Stimulated activated CD4-positive, alpha-beta T cell treated with anti-CD3 and anti-CD28 coated beads, Interleukin-4, amount 100 ng/mL, for 4 hours (primary cell): ENCODE measurements around the gene SERPING1.

Source experiments
- DNase-seq, 2 experiments: peaks; one replicate each; pipeline ENCODE4 v3.0.0-alpha.2; 2020

The SERPING1 gene

GRCh38 chr11:57597916-57598830, 688 bp downstream of the SERPING1 start:
- DNase-seq, result peak in 1 of 2 experiments; percentile 1

GRCh38 chr11:57598831-57599155, 1.3 kb downstream of the SERPING1 start:
- DNase-seq, result no peak

DNA sequence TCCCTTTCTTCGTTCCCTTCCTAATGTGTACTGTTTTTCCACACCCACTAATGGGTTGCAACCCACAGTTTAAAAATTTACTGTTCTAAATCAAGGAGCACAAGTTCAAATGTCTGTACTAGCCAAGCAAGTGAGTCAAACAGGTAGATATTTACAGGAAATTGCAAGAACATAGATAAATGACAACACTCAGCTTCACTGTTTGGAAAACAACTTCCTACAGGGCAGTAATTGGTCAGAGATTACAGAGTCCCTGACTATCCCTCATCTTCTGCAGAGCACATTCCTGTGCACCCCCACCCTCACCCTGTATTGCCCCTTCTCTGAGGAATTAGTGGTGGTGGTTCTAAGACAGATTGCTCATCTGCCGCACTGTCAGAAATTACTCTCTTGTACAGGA, 1.9 kb downstream of the SERPING1 start:
- DNase-seq, result no peak

DNA sequence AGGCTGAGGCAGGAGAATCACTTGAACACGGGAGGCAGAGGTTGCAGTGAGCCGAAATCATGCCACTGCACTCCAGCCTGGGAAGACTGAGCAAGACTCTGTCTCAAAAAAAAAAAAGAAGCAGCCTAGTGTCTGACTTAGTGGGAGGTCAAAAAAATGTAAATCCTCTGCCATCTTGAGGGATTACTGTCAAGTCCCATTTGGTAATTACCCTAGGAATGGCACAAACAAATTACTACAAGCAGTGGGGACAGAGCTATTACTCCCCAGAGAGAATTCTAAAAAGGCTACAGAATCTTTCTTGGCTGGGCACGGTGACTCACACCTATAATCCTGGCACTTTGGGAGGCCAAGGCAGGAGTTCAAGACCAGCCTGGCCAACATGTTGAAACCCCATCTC, 3.8 kb downstream of the SERPING1 start:
- DNase-seq, result no peak

DNA sequence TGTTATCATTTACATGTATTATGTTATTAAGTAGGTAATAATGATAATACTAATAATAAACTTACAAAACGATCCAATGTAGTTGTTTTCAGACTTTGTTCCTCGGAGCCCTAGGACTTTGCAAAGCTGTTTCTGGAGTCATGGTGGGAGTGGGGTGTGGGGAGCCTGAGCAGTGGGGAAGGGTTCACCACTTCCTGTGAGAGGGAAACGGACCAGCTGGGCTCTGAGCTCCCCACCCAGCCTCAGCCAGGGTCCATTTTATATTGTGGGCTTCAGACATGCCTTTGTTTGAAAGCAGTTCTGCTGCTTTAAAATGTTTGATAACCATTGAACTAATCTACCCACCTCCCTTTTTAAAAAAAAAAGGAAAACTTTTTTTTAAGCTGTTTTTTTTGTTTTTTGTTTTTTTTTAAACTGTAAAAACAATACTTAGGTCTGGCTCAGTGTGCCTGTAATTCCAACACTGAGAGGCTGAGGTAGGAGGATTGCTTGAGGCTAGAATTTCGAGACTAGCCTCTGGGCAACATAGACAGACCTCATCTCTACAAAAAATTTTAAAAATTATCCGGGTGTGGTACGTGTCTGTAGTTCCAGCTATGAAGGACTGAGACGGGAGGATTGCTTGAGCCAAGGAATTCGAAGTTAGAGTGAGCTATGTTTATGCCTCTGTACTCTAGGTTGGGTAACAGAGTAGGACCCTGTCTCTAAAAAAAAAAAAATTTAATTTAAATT, 7.0 kb downstream of the SERPING1 start:
- DNase-seq, result no peak

DNA sequence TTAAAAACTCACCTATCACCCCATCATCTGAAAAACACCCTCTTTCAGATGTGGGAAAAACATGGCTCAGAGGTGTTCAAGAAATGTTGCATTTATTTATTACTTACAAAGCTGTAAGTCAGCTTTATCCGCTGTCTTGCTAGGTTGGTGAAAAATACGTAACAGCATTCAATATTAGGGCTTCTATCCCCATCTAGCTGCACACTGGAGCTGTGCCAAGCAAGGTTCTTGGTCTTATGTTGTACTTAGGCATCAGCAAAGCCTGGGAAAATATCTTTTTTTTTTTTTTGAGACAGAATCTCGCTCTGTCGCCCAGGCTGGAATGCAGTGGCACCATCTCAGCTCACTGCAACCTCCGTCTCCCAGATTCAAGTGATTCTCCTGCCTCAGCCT, 7.5 kb downstream of the SERPING1 start:
- DNase-seq, result no peak

- no peak for DNase-seq
Measured at GRCh38 chr11:57610170-57610569, 12.7 kb downstream of the SERPING1 start.

- DNase-seq, result no peak
Measured at GRCh38 chr11:57614234-57614772, 16.8 kb downstream of the SERPING1 start.

DNA sequence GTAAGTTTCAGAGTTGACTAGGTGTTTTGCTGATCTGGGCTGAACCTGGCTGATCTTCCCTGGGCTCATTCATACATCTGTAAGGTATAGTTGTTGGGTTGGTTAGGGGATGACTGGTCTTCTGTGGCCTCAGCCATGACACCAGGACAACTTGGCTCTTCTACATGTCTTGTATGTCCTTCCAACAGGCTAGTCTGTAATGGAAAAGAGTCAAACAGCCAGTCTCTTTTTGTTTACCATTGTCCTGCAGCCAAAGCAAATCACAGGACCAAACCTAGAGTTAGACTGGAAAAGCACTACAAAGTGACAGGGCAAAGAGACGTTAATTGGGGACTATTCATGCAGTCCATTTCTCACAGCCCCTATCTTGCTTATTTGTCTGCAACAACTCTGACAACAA, 17.8 kb downstream of the SERPING1 start:
- DNase-seq, result no peak

GRCh38 chr11:57616595-57616994, 19.1 kb downstream of the SERPING1 start:
- DNase-seq, result no peak

GRCh38 chr11:57618438-57618837, 21.0 kb downstream of the SERPING1 start:
- DNase-seq, result no peak

- no peak for DNase-seq
Measured at GRCh38 chr11:57619331-57619730, 21.8 kb downstream of the SERPING1 start.

DNA sequence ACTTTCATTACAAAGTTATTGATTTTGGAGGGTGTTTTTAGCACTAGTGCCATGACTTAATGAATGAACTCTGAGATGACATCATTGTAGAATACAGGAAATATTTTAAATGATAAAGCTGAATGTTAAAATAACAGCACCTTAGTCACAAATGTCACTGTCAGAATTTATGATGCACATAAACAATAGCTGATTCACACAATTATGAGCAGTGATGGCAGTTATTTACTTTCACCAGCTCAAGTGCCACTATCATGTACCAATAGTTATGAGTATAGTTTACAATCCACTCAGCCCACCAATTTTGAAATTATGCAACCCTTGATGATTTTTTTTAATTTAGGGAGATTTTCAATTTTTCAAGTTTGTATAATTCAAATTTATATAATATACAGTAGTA, 23.0 kb downstream of the SERPING1 start:
- DNase-seq, result no peak

DNA sequence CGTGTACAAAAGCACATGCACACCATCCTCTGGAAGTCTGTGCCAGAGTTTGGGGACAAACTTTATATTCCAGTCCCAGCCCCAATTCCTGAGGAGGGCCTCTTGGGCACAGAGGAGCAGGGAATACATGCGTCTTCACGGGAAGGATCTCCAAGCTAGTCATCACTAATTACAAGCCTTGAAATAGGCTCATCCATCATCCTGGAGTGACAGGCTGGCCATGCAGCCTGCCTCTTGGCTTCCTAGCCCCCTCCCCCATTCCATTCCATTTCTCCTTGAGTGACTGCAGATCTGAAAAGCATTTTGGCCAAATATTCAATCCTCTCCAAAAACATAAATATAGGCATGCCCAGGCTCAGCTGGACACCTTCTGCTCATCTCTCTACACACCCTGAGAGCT, 24.8 kb downstream of the SERPING1 start:
- no peak for DNase-seq

DNA sequence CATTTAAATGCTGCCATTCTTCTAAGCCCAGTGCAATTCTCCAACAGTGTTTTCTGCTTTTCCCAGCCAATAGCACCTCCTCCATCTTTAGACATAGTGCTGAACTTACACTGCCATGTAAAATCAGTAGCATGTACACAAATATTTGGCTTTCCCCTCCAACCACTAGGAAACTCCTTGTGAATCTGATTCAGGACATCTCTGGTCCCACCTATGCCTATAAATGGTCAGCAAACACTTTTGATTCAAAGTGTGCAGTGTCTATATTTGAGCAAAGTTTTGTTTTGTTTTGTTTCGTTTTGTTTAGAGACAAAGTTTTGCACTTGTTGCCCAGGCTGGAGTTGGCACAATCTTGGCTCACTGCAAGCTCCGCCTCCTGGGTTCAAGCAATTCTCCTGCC, 27.4 kb downstream of the SERPING1 start:
- no peak for DNase-seq

DNA sequence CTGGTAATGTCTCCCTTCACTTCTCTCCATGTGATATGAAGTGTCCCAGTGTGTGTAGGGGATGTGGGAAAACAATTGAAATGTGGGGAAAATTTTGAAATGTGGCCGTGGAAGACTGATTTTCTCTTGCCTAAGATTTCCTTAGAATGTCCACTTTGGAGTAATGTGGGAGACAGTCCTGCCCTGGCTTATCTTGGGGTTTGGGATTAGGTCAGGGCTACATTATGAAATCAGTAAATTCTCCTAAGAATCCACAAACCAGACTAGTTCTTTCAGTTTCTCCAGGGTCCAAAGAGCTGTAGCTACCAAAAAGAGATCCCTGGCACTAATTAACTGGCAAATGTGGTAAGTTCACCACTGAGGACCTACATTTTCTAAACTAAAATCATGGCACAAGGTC, 29.4 kb downstream of the SERPING1 start:
- no peak for DNase-seq

DNA sequence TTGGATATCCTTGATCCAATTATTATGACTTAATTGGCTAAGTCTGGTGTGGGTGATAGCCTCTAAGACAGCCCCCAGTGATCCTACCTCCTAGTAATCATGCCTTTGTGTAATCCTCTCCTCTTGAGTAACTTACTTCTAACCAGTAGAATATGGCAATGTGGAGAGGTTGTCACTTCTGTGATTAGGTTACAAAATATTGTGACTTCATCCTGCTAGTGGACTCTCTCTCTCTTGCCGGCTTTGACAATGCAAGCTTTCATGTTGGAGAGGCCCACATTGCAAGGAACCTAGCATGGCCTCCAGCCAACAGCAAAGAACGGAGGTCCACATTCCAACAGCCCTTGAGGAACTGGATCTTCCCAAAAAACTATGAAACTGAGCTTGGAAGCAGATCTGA, 32.7 kb downstream of the SERPING1 start:
- no peak for DNase-seq

DNA sequence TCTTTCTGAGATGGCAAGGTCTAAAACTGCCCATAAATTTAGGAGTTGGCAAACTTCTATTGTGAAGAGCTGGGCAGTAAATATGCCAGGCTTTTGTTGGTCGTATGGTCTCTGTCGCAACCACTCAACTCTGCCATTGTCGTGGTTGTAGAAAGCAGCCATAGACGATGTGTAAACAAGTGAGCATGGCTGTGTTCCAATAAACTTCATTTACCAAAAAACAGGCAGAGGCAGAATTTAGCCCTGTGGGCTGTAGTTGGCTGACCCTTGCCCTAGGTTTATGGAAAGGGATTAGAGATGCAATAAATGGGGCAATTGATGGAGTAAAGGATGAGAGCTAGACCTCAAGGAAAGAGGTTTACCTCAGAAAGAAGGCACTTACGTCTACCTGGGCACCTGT, 34.6 kb downstream of the SERPING1 start:
- DNase-seq, result no peak

- no peak for DNase-seq
Measured at GRCh38 chr11:57633394-57634070, 36.0 kb downstream of the SERPING1 start.

- DNase-seq, result no peak
Measured at GRCh38 chr11:57634311-57634710, 36.8 kb downstream of the SERPING1 start.

- no peak for DNase-seq
Measured at GRCh38 chr11:57635246-57635645, 37.8 kb downstream of the SERPING1 start.

- no peak for DNase-seq
Measured at GRCh38 chr11:57637626-57638004, 40.1 kb downstream of the SERPING1 start.

DNA sequence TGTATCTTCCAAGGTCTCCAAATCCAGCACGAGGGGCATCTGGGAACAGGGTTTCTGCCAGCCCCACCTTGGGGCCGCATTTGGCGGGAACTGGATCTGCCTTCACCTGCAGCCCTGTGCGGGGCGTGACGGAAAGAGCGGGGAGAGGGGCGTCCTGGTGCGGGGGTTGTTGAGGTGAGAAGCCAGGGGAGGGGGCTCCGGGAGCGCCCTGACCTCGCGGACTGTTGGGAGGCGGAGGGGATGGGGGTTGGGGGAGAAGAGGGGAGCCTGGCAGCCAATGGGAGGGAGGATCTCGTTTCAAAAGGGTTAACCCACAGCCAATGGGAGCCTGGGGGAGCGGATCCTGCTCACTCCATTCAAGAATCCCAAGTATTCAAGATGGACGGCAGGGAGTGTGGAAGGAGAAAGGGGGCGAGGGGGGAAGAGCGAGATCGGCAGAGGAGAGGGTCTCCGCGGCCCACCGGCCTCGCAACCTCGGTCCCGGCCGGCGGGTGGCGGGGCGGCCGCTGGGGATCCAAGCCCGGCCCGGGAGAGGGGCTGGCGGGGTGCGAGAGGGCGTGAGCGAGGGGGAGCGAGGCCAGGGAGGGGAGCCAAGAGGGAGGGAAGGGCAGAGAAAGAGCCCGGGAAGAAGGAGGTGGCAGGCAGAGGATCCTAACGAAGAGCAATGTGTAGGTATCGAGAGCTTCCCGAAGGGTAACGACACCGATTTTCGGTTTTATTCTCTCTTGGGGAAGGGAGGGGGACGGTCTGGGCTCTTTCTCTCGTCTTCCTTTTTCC, 40.7 kb downstream of the SERPING1 start:
- DNase-seq, result no peak
